IMR-90 (cell line): Measurements from ENCODE around the gene RAD52. TPM values are rescaled to one million over a fixed set of nuclear protein-coding genes. Genes with fewer than 3 reads are reported as not detected.

Experiments used
- ATAC-seq: fragments of 200-7000 bp; cut with Tn5 transposase; 2 replicates; pipeline ENCODE4 v1.9.1; 2020; ENCODE audit warnings: low read depth, mild to moderate bottlenecking, moderate library complexity
- BruUV-seq: library from RNA; stranded (reverse); fragments of 400-500 nt; replicated peaks from 2 replicates; lab custom pipeline; 2021; lab: Mats Ljungman, UMichigan
- CTCF ChIA-PET: fragments of 300-600 bp; formaldehyde crosslinking; extraction: SDS; loops from one replicate; lab custom pipeline; 2021; ENCODE audit warnings: antibody characterized with exemption; lab: Yijun Ruan, JAX
- POLR2A ChIA-PET: fragments of 300-600 bp; sonication (Branson Sonifier 250); formaldehyde crosslinking; loops from one replicate; lab custom pipeline; 2022; ENCODE audit warnings: antibody characterized with exemption; ENCODE audit not compliant: unreplicated experiment; lab: Charles Lee
- DNase-seq: peaks from one replicate; pipeline ENCODE4 v3.0.0; 2013
- H2AFZ ChIP-seq: replicated peaks from 2 replicates; pipeline ENCODE3; 2013; ENCODE audit warnings: low read length, mild to moderate bottlenecking; ENCODE audit not compliant: poor library complexity
- H2AK5ac ChIP-seq: 2 replicates; pipeline ENCODE4 v1.6.1; 2013; ENCODE audit warnings: low read depth, low read length, inconsistent platforms
- H2AK9ac ChIP-seq: replicated peaks from 2 replicates; pipeline ENCODE3; 2013; ENCODE audit warnings: mild to moderate bottlenecking, low read depth, low read length, moderate library complexity; ENCODE audit not compliant: poor library complexity
- H2BK120ac ChIP-seq: 2 replicates; pipeline ENCODE4 v1.6.1; 2013; ENCODE audit warnings: low read depth, low read length, inconsistent platforms
- H2BK15ac ChIP-seq: 3 replicates; pipeline ENCODE4 v1.6.1; 2013; ENCODE audit warnings: low read depth, low read length, inconsistent platforms
- H2BK20ac ChIP-seq: 2 replicates; pipeline ENCODE4 v1.6.1; 2013; ENCODE audit warnings: low read depth, mild to moderate bottlenecking, inconsistent platforms, low read length, moderate library complexity
- H2BK5ac ChIP-seq: 2 replicates; pipeline ENCODE4 v1.6.1; 2013; ENCODE audit warnings: mild to moderate bottlenecking, low read depth, low read length, inconsistent platforms; ENCODE audit not compliant: poor library complexity, severe bottlenecking
- H3K14ac ChIP-seq: replicated peaks from 2 replicates; pipeline ENCODE4 v1.6.1; 2013; ENCODE audit warnings: low read depth, low read length, inconsistent platforms
- H3K18ac ChIP-seq: 2 replicates; pipeline ENCODE4 v1.6.1; 2013; ENCODE audit warnings: low read depth, low read length, control low read depth
- H3K23ac ChIP-seq: 2 replicates; pipeline ENCODE4 v1.6.1; 2013; ENCODE audit warnings: low read depth, low read length, inconsistent platforms
- H3K27ac ChIP-seq: 2 replicates; pipeline ENCODE4 v1.5.1; 2013; ENCODE audit warnings: mild to moderate bottlenecking, control low read depth, low read length; ENCODE audit not compliant: insufficient read depth
- H3K27me3 ChIP-seq: 2 replicates; pipeline ENCODE4 v1.6.1; 2013; ENCODE audit warnings: low read length; ENCODE audit not compliant: control insufficient read depth, insufficient read depth
- H3K36me3 ChIP-seq: 2 replicates; pipeline ENCODE4 v1.6.1; 2013; ENCODE audit warnings: low read length, mixed read lengths; ENCODE audit not compliant: control insufficient read depth, insufficient read depth
- H3K4ac ChIP-seq: 2 replicates; pipeline ENCODE4 v1.6.1; 2013; ENCODE audit warnings: low read depth, low read length, inconsistent platforms
- H3K4me1 ChIP-seq: 2 replicates; pipeline ENCODE4 v1.6.1; 2013; ENCODE audit warnings: low read length, mixed read lengths; ENCODE audit not compliant: control insufficient read depth, insufficient read depth
- H3K4me2 ChIP-seq: 2 replicates; pipeline ENCODE4 v1.6.1; 2013; ENCODE audit warnings: low read depth, mild to moderate bottlenecking, control low read depth, low read length, moderate library complexity
- H3K4me3 ChIP-seq: 2 replicates; pipeline ENCODE4 v1.5.1; 2013; ENCODE audit warnings: low read depth, mild to moderate bottlenecking, control low read depth, low read length, moderate library complexity; ENCODE audit not compliant: insufficient read depth
- H3K56ac ChIP-seq: 2 replicates; pipeline ENCODE4 v1.6.1; 2013; ENCODE audit warnings: low read length, inconsistent platforms; ENCODE audit not compliant: insufficient read depth; ENCODE audit errors: extremely low read depth
- H3K79me1 ChIP-seq, 2 experiments: 2 replicates each; pipeline ENCODE4 v1.6.1; 2013; ENCODE audit warnings: low read length in 2 of 2, inconsistent platforms in 1 of 2, low read depth in 1 of 2
- H3K9ac ChIP-seq: 2 replicates; pipeline ENCODE4 v1.6.1; 2013; ENCODE audit warnings: low read depth, low read length, control low read depth
- H3K9me1 ChIP-seq: 2 replicates; pipeline ENCODE4 v1.6.1; 2013; ENCODE audit warnings: low read length, inconsistent platforms; ENCODE audit not compliant: insufficient read depth
- H3K9me3 ChIP-seq: 2 replicates; pipeline ENCODE4 v1.6.1; 2013; ENCODE audit warnings: low read length; ENCODE audit not compliant: control insufficient read depth, insufficient read depth
- H4K20me1 ChIP-seq: 2 replicates; pipeline ENCODE4 v1.6.1; 2013; ENCODE audit warnings: low read length, inconsistent platforms; ENCODE audit not compliant: insufficient read depth
- H4K5ac ChIP-seq: 2 replicates; pipeline ENCODE4 v1.6.1; 2013; ENCODE audit warnings: mild to moderate bottlenecking, low read depth, low read length, control low read depth
- H4K8ac ChIP-seq, 2 experiments: 2 replicates each; pipeline ENCODE4 v1.6.1; 2013; ENCODE audit warnings: low read depth in 2 of 2, low read length in 2 of 2, control low read depth in 1 of 2, inconsistent platforms in 1 of 2
- H4K91ac ChIP-seq: 2 replicates; pipeline ENCODE4 v1.6.1; 2013; ENCODE audit warnings: low read depth, low read length, inconsistent platforms; ENCODE audit not compliant: insufficient read depth
- BHLHE40 ChIP-seq: fragments of 150-350 bp; IDR thresholded peaks from 2 replicates; pipeline ENCODE4 v1.6.1; 2016; ENCODE audit warnings: mild to moderate bottlenecking, low read depth, low read length
- CEBPB ChIP-seq: IDR thresholded peaks from 2 replicates; pipeline ENCODE4 v1.6.1; 2012; ENCODE audit warnings: low read depth, low read length, improper control_type of control experiment
- CHD1 ChIP-seq: IDR thresholded peaks from 2 replicates; pipeline ENCODE4 v1.6.1; 2012; ENCODE audit warnings: low read depth, low read length, improper control_type of control experiment
- FOS ChIP-seq: fragments of 150-350 bp; IDR thresholded peaks from 2 replicates; pipeline ENCODE4 v1.6.1; 2016; ENCODE audit warnings: low read depth, low read length
- MAFK ChIP-seq: IDR thresholded peaks from 2 replicates; pipeline ENCODE4 v1.6.1; 2012; ENCODE audit warnings: low read depth, low read length, improper control_type of control experiment
- MAZ ChIP-seq: IDR thresholded peaks from 2 replicates; pipeline ENCODE4 v1.6.1; 2012; ENCODE audit warnings: low read depth, mild to moderate bottlenecking, low read length, improper control_type of control experiment, moderate library complexity, borderline replicate concordance
- MXI1 ChIP-seq: IDR thresholded peaks from 2 replicates; pipeline ENCODE4 v1.6.1; 2012; ENCODE audit warnings: low read depth, mild to moderate bottlenecking, low read length, moderate library complexity, borderline replicate concordance
- NFE2L2 ChIP-seq: fragments of 150-350 bp; IDR thresholded peaks from 2 replicates; pipeline ENCODE4 v1.6.1; 2016; ENCODE audit warnings: low read depth, mild to moderate bottlenecking, low read length
- POLR2A ChIP-seq: IDR thresholded peaks from 2 replicates; pipeline ENCODE4 v1.6.1; 2012; ENCODE audit warnings: mild to moderate bottlenecking, low read depth, low read length
- RAD21 ChIP-seq: IDR thresholded peaks from 2 replicates; pipeline ENCODE4 v1.6.1; 2012; ENCODE audit warnings: low read length, improper control_type of control experiment
- RCOR1 ChIP-seq: IDR thresholded peaks from 2 replicates; pipeline ENCODE4 v1.6.1; 2012; ENCODE audit warnings: mild to moderate bottlenecking, low read length, improper control_type of control experiment; ENCODE audit not compliant: insufficient replicate concordance
- RFX5 ChIP-seq: IDR thresholded peaks from 2 replicates; pipeline ENCODE4 v1.8.0; 2012; ENCODE audit warnings: low read depth, mild to moderate bottlenecking, low read length, moderate library complexity
- SMC3 ChIP-seq: fragments of 150-350 bp; IDR thresholded peaks from 2 replicates; pipeline ENCODE4 v1.6.1; 2016; ENCODE audit warnings: low read depth, mild to moderate bottlenecking, antibody characterized with exemption, low read length, moderate library complexity
- WGBS, 2 experiments: methylation state at CpG; one replicate each; pipeline versions ENCODE4 v1.1.5 to v1.1.7; 2013; ENCODE audit warnings: missing lambda C conversion rate in 2 of 2; ENCODE audit not compliant: insufficient read length in 1 of 2; ENCODE audit errors: extremely low coverage in 2 of 2; 5-methylcytosine and 5-hydroxymethylcytosine counted together
- dilution Hi-C: fragments of 300-500 bp; cut with HindIII; formaldehyde crosslinking; loops from one replicate; pipeline ENCODE4 v1.14.3; 2018; ENCODE audit warnings: low sequenced_read_pairs; ENCODE audit not compliant: unreplicated experiment
- in situ Hi-C: fragments of 300-500 bp; cut with MboI; formaldehyde crosslinking; loops from 3 replicates; pipeline ENCODE4 v1.14.3; 2019; ENCODE audit warnings: low sequenced_read_pairs, inconsistent platforms, mixed read lengths
- intact Hi-C: fragments of 100-400 bp; cut with micrococcal nuclease; formaldehyde crosslinking; loops from 2 replicates; pipeline ENCODE4 v1.10.0; 2022
- polyA plus RNA-seq, 3 experiments: library from polyadenylated mRNA; depleted of rRNA; stranded (reverse); fragments of >200 nt; gene quantifications; 2 replicates each; pipeline ENCODE4 v1.2.3, GENCODE V29; 2012; ENCODE audit warnings: low replicate concordance in 1 of 3
- total RNA-seq: library from RNA; depleted of rRNA; stranded (reverse); fragments of >200 nt; gene quantifications from 2 replicates; pipeline ENCODE4 v1.2.3, GENCODE V29; 2012
- TF ChIP-seq, protein P1 (sequence below): fragments of 150-350 bp; IDR thresholded peaks from 2 replicates; pipeline ENCODE4 v1.6.1; 2017; ENCODE audit warnings: mild to moderate bottlenecking, antibody characterized with exemption, low read length, low read depth
- TF ChIP-seq, protein P2 (sequence below): conservative IDR thresholded peaks from 2 replicates; pipeline ENCODE4 v1.5.1; 2012; ENCODE audit warnings: mild to moderate bottlenecking, low read depth, low read length, improper control_type of control experiment
- TF ChIP-seq, protein P3 (sequence below): fragments of 150-350 bp; IDR thresholded peaks from 2 replicates; pipeline ENCODE4 v1.6.1; 2016; ENCODE audit warnings: low read depth, mild to moderate bottlenecking, low read length, moderate library complexity, borderline replicate concordance

The RAD52 gene
- total and polyA plus RNA-seq, 2 of the 4 experiments (the other 2 are of a cell fraction), result 10.7 to 11.3 TPM

DNA sequence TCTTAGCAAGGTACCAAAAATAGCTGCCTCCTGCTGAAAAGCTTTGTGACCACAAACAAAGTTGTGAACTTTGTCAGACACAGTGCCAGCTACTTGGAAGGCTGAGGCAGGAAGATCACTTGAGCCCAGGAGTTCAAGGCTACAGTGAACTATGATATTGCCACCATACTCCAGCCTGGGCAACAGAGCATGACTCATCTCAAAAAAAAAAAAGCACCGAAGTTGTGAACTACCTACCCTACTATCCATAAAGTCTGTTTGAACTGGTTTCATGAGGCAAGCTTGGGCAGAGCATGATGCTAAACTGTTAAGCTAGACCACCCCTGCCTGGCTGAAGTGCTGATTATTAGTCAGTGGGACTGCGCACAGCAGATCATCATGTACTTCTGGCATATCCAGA is 75.5 kb downstream of the RAD52 start:
- no peak overlapping the region for H2AK5ac ChIP-seq
- H3K23ac ChIP-seq, result no peak overlapping the region
- no peak overlapping the region for H3K27ac ChIP-seq
- TF ChIP-seq, protein P1, sequence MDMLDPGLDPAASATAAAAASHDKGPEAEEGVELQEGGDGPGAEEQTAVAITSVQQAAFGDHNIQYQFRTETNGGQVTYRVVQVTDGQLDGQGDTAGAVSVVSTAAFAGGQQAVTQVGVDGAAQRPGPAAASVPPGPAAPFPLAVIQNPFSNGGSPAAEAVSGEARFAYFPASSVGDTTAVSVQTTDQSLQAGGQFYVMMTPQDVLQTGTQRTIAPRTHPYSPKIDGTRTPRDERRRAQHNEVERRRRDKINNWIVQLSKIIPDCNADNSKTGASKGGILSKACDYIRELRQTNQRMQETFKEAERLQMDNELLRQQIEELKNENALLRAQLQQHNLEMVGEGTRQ, result no peak
- no peak for TF ChIP-seq MXI1
- no peak for TF ChIP-seq RCOR1
- no peak for TF ChIP-seq FOS
- no peak for TF ChIP-seq NFE2L2
- no peak for TF ChIP-seq CHD1
- no peak for TF ChIP-seq BHLHE40
- no peak for TF ChIP-seq CEBPB
- TF ChIP-seq MAFK, result no peak
- no peak for TF ChIP-seq RFX5
- TF ChIP-seq MAZ, result no peak
- TF ChIP-seq, protein P2, sequence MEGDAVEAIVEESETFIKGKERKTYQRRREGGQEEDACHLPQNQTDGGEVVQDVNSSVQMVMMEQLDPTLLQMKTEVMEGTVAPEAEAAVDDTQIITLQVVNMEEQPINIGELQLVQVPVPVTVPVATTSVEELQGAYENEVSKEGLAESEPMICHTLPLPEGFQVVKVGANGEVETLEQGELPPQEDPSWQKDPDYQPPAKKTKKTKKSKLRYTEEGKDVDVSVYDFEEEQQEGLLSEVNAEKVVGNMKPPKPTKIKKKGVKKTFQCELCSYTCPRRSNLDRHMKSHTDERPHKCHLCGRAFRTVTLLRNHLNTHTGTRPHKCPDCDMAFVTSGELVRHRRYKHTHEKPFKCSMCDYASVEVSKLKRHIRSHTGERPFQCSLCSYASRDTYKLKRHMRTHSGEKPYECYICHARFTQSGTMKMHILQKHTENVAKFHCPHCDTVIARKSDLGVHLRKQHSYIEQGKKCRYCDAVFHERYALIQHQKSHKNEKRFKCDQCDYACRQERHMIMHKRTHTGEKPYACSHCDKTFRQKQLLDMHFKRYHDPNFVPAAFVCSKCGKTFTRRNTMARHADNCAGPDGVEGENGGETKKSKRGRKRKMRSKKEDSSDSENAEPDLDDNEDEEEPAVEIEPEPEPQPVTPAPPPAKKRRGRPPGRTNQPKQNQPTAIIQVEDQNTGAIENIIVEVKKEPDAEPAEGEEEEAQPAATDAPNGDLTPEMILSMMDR, result no peak
- TF ChIP-seq, protein P3, sequence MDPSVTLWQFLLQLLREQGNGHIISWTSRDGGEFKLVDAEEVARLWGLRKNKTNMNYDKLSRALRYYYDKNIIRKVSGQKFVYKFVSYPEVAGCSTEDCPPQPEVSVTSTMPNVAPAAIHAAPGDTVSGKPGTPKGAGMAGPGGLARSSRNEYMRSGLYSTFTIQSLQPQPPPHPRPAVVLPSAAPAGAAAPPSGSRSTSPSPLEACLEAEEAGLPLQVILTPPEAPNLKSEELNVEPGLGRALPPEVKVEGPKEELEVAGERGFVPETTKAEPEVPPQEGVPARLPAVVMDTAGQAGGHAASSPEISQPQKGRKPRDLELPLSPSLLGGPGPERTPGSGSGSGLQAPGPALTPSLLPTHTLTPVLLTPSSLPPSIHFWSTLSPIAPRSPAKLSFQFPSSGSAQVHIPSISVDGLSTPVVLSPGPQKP, result no peak
- no peak for TF ChIP-seq SMC3
- TF ChIP-seq POLR2A, result no peak
- no peak for TF ChIP-seq RAD21
- H4K91ac ChIP-seq, result no peak overlapping the region
- H3K9ac ChIP-seq, result no peak overlapping the region
- no peaks in the 10 kb centered on the region for H3K9me3 ChIP-seq
- no peak overlapping the region for H3K14ac ChIP-seq
- H2AK9ac ChIP-seq, result no peak overlapping the region
- dilution Hi-C loops (no loop called here), in situ Hi-C loops (no loop called here), intact Hi-C loops (loop anchor here (5.0 kb wide), 1 partner anchor 47 kb away; no protein-coding TSS in a partner anchor)
- CTCF ChIA-PET, result no interaction called here
- H2AFZ ChIP-seq, result no peak overlapping the region
- peaks cover 3% of the 10 kb centered on the region; the same call in 1 of the 2 replicates for H3K9me1 ChIP-seq
- H3K27me3 ChIP-seq, result no peaks in the 10 kb centered on the region
- no peak overlapping the region for H3K56ac ChIP-seq
- H3K36me3 ChIP-seq, result peaks cover 11% of the 10 kb centered on the region
- no peak overlapping the region for H4K5ac ChIP-seq
- POLR2A ChIA-PET, result no interaction called here
- no peaks in the 10 kb centered on the region for H4K20me1 ChIP-seq
- no peak overlapping the region for H2BK15ac ChIP-seq
- H3K79me1 ChIP-seq, result peaks cover 4 to 9% of the 10 kb centered on the region in 2 experiments; a peak in 2 of 4 replicates
- no peak overlapping the region for H2BK120ac ChIP-seq
- no peak overlapping the region for H2BK20ac ChIP-seq
- H3K4ac ChIP-seq, result no peak overlapping the region
- H2BK5ac ChIP-seq, result no peak overlapping the region
- WGBS, 2 experiments, result no CpG with 5 or more reads among the region's 2 CpGs
- H3K18ac ChIP-seq, result no peak overlapping the region
- no TSS peak for BruUV-seq
- H3K4me2 ChIP-seq, result no peak overlapping the region
- H3K4me3 ChIP-seq, result no peak overlapping the region
- no peak for DNase-seq
- no peak overlapping the region for H4K8ac ChIP-seq
- no peak for ATAC-seq
- H3K4me1 ChIP-seq, result no peaks in the 10 kb centered on the region
